ENCODE results near the gene LTBP1.

The LTBP1 gene

GRCh38 chr2:33129263-33130053 lies 182.7 kb downstream of the LTBP1 start:
- TF ChIP-seq, protein P1, sequence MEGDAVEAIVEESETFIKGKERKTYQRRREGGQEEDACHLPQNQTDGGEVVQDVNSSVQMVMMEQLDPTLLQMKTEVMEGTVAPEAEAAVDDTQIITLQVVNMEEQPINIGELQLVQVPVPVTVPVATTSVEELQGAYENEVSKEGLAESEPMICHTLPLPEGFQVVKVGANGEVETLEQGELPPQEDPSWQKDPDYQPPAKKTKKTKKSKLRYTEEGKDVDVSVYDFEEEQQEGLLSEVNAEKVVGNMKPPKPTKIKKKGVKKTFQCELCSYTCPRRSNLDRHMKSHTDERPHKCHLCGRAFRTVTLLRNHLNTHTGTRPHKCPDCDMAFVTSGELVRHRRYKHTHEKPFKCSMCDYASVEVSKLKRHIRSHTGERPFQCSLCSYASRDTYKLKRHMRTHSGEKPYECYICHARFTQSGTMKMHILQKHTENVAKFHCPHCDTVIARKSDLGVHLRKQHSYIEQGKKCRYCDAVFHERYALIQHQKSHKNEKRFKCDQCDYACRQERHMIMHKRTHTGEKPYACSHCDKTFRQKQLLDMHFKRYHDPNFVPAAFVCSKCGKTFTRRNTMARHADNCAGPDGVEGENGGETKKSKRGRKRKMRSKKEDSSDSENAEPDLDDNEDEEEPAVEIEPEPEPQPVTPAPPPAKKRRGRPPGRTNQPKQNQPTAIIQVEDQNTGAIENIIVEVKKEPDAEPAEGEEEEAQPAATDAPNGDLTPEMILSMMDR (IDR thresholded peaks at IDR 0.05; ENCODE audit: low read depth, low read length, poor library complexity, severe bottlenecking): no peak
- no peak for TF ChIP-seq EZH2phosphoT487 (IDR thresholded peaks at IDR 0.05; ENCODE audit: borderline replicate concordance, low read length)
- H3K4me3 ChIP-seq (ENCODE audit: low read length): no peak overlapping the region
- no peak overlapping the region for H3K4me2 ChIP-seq (ENCODE audit: low read length)
- no peaks in the 10 kb centered on the region for H3K9me2 ChIP-seq (replicated peaks; ENCODE audit: control insufficient read depth, low read length)
- no peak overlapping the region for H3K27ac ChIP-seq (ENCODE audit: low read depth, low read length)
- H3F3A ChIP-seq (ENCODE audit: control insufficient read depth, insufficient read depth): peaks cover 3% of the 10 kb centered on the region; the same call in 1 of the 2 replicates
- H3K9me3 ChIP-seq (ENCODE audit: control insufficient read depth, insufficient read depth, low read length): no peaks in the 10 kb centered on the region
- H3K4me1 ChIP-seq (ENCODE audit: control insufficient read depth, low read length): peaks cover 37% of the 10 kb centered on the region
- no peaks in the 10 kb centered on the region for H3K27me3 ChIP-seq (ENCODE audit: control insufficient read depth, low read length)
- H3K36me3 ChIP-seq (ENCODE audit: control insufficient read depth, low read length): peaks cover 58% of the 10 kb centered on the region
- H4K20me1 ChIP-seq (ENCODE audit: control insufficient read depth, insufficient read depth, low read depth, low read length): no peaks in the 10 kb centered on the region
- H3K79me2 ChIP-seq (ENCODE audit: control insufficient read depth, low read length): peaks cover 14% of the 10 kb centered on the region; the same call in 1 of the 2 replicates

- no peak overlapping the region for H3K4me2 ChIP-seq (ENCODE audit: low read length)
- no peak overlapping the region for H3K4me3 ChIP-seq (ENCODE audit: low read length)
- H3K9me2 ChIP-seq (replicated peaks; ENCODE audit: control insufficient read depth, low read length): no peaks in the 10 kb centered on the region
- no peaks in the 10 kb centered on the region for H3K9me3 ChIP-seq (ENCODE audit: control insufficient read depth, insufficient read depth, low read length)
- peaks cover 36% of the 10 kb centered on the region for H3K4me1 ChIP-seq (ENCODE audit: control insufficient read depth, low read length)
- H3K36me3 ChIP-seq (ENCODE audit: control insufficient read depth, low read length): peaks cover 56% of the 10 kb centered on the region
- peaks cover 13% of the 10 kb centered on the region; the same call in 1 of the 2 replicates for H3K79me2 ChIP-seq (ENCODE audit: control insufficient read depth, low read length)
- H3K27me3 ChIP-seq (ENCODE audit: control insufficient read depth, low read length): no peaks in the 10 kb centered on the region
- TF ChIP-seq, protein P1 (IDR thresholded peaks at IDR 0.05; ENCODE audit: low read depth, low read length, poor library complexity, severe bottlenecking): no peak
- TF ChIP-seq EZH2phosphoT487 (IDR thresholded peaks at IDR 0.05; ENCODE audit: borderline replicate concordance, low read length): no peak
- no peaks in the 10 kb centered on the region for H4K20me1 ChIP-seq (ENCODE audit: control insufficient read depth, insufficient read depth, low read depth, low read length)
- H3F3A ChIP-seq (ENCODE audit: control insufficient read depth, insufficient read depth): peaks cover 3% of the 10 kb centered on the region; the same call in 1 of the 2 replicates
- H3K27ac ChIP-seq (ENCODE audit: low read depth, low read length): no peak overlapping the region
Observed at GRCh38 chr2:33130054-33130447, 183.3 kb downstream of the LTBP1 start.

- no peaks in the 10 kb centered on the region for H3K27me3 ChIP-seq (ENCODE audit: control insufficient read depth, low read length)
- no peaks in the 10 kb centered on the region for H4K20me1 ChIP-seq (ENCODE audit: control insufficient read depth, insufficient read depth, low read depth, low read length)
- H3K9me3 ChIP-seq (ENCODE audit: control insufficient read depth, insufficient read depth, low read length): no peaks in the 10 kb centered on the region
- H3K4me1 ChIP-seq (ENCODE audit: control insufficient read depth, low read length): peaks cover 33% of the 10 kb centered on the region
- H3F3A ChIP-seq (ENCODE audit: control insufficient read depth, insufficient read depth): peaks cover 3% of the 10 kb centered on the region; the same call in 1 of the 2 replicates
- H3K4me3 ChIP-seq (ENCODE audit: low read length): no peak overlapping the region
- peaks cover 11% of the 10 kb centered on the region; the same call in 1 of the 2 replicates for H3K79me2 ChIP-seq (ENCODE audit: control insufficient read depth, low read length)
- TF ChIP-seq, protein P1 (IDR thresholded peaks at IDR 0.05; ENCODE audit: low read depth, low read length, poor library complexity, severe bottlenecking): no peak
- TF ChIP-seq EZH2phosphoT487 (IDR thresholded peaks at IDR 0.05; ENCODE audit: borderline replicate concordance, low read length): no peak
- no peak overlapping the region for H3K27ac ChIP-seq (ENCODE audit: low read depth, low read length)
- H3K36me3 ChIP-seq (ENCODE audit: control insufficient read depth, low read length): peaks cover 59% of the 10 kb centered on the region
- H3K4me2 ChIP-seq (ENCODE audit: low read length): no peak overlapping the region
- no peaks in the 10 kb centered on the region for H3K9me2 ChIP-seq (replicated peaks; ENCODE audit: control insufficient read depth, low read length)
Observed at GRCh38 chr2:33130544-33130943, 183.8 kb downstream of the LTBP1 start.

Measured in DOHH2 (cell line).